ENCODE data around the gene ASB18. TPM values are rescaled to one million over a fixed set of nuclear protein-coding genes. Genes with fewer than 3 reads are reported as not detected.

The ASB18 gene
- total RNA-seq, 1 donor = not detected

Other genes with a start within 250 kb of the ASB18 start
- gene GBX2, start 96.0 kb downstream of the ASB18 start, total RNA-seq = not detected

Data from mononuclear cell (primary cell).